CD14-positive monocyte (primary cell): ENCODE data around the gene PCCB. TPM values are rescaled to one million over a fixed set of nuclear protein-coding genes. Genes with fewer than 3 reads are reported as not detected.

Source experiments
- DNase-seq, 3 donors: peaks; one replicate each; pipeline ENCODE4 v3.0.0-alpha.2; 2011 to 2022
- H2AFZ ChIP-seq: 2 replicates; pipeline ENCODE4 v1.6.0; 2012; ENCODE audit warnings: mild to moderate bottlenecking, low read depth, low read length, inconsistent platforms; ENCODE audit not compliant: insufficient read depth, poor library complexity, severe bottlenecking
- H3K27ac ChIP-seq, 2 donors: 1 replicate in 1 of 2; 2 replicates in 1 of 2; pipeline ENCODE4 v1.5.1; 2012 to 2013; ENCODE audit warnings: low read length in 2 of 2, control low read depth in 1 of 2, inconsistent platforms in 1 of 2, low read depth in 1 of 2, mild to moderate bottlenecking in 1 of 2
- H3K27me3 ChIP-seq, 2 donors: one replicate each; pipeline versions ENCODE4 v1.6.0 to v1.6.1; 2011 to 2013; ENCODE audit warnings: low read length in 2 of 2; ENCODE audit not compliant: control insufficient read depth in 2 of 2, insufficient read depth in 2 of 2
- H3K36me3 ChIP-seq, 2 donors: replicated peaks in 1 of 2; 1 replicate in 1 of 2; 2 replicates in 1 of 2; pipeline versions ENCODE4 v1.5.1 to v1.6.1; 2012 to 2013; ENCODE audit warnings: low read length in 2 of 2, control low read depth in 1 of 2, inconsistent platforms in 1 of 2, mild to moderate bottlenecking in 1 of 2; ENCODE audit not compliant: insufficient read depth in 2 of 2, control insufficient read depth in 1 of 2
- H3K4me1 ChIP-seq, 2 donors: 1 replicate in 1 of 2; 2 replicates in 1 of 2; pipeline versions ENCODE4 v1.5.1 to v1.6.1; 2012 to 2013; ENCODE audit warnings: low read length in 2 of 2, control low read depth in 1 of 2, inconsistent platforms in 1 of 2, mild to moderate bottlenecking in 1 of 2, moderate library complexity in 1 of 2; ENCODE audit not compliant: insufficient read depth in 2 of 2, control insufficient read depth in 1 of 2
- H3K4me2 ChIP-seq: replicated peaks from 2 replicates; pipeline ENCODE3; 2012; ENCODE audit warnings: low read length, moderate library complexity, mild to moderate bottlenecking; ENCODE audit not compliant: poor library complexity, severe bottlenecking; ENCODE audit errors: extremely low read depth
- H3K4me3 ChIP-seq, 3 experiments: fragments of 200-600 bp in 1 of 3; sonication (generic) in 1 of 3; replicated peaks in 1 of 3; 1 replicate in 2 of 3; 2 replicates in 1 of 3; pipeline ENCODE4 v1.5.1; 2011 to 2013; ENCODE audit warnings: low read length in 3 of 3, mild to moderate bottlenecking in 3 of 3, control low read depth in 2 of 3, low read depth in 2 of 3, inconsistent platforms in 1 of 3, moderate library complexity in 1 of 3
- H3K79me2 ChIP-seq: 2 replicates; pipeline ENCODE4 v1.6.0; 2012; ENCODE audit warnings: mild to moderate bottlenecking, control low read depth, inconsistent platforms, low read length, moderate library complexity; ENCODE audit not compliant: insufficient read depth
- H3K9ac ChIP-seq: 2 replicates; pipeline ENCODE4 v1.6.0; 2017; ENCODE audit warnings: low read length, mild to moderate bottlenecking; ENCODE audit not compliant: insufficient read depth, poor library complexity, severe bottlenecking
- H3K9me3 ChIP-seq, 2 donors: replicated peaks in 1 of 2; 1 replicate in 1 of 2; 2 replicates in 1 of 2; pipeline versions ENCODE4 v1.5.1 to v1.6.1; 2012 to 2013; ENCODE audit warnings: low read length in 2 of 2, control low read depth in 1 of 2; ENCODE audit not compliant: control insufficient read depth in 1 of 2, insufficient read depth in 1 of 2
- H4K20me1 ChIP-seq: 2 replicates; pipeline ENCODE4 v1.6.0; 2012; ENCODE audit warnings: mild to moderate bottlenecking, low read length, control low read depth, moderate library complexity; ENCODE audit not compliant: insufficient read depth
- H3K27ac Mint-ChIP-seq, 7 donors: one replicate each; pipeline ENCODE4 v1.8.0; 2020; ENCODE audit warnings: mild to moderate bottlenecking in 7 of 7, mixed read lengths in 7 of 7, moderate library complexity in 6 of 7, inconsistent platforms in 2 of 7
- H3K27me3 Mint-ChIP-seq, 3 donors: one replicate each; pipeline ENCODE4 v1.8.0; 2021 to 2022; ENCODE audit warnings: low read depth in 3 of 3, mild to moderate bottlenecking in 3 of 3, mixed read lengths in 3 of 3, moderate library complexity in 3 of 3, inconsistent platforms in 1 of 3
- H3K36me3 Mint-ChIP-seq, 2 donors: one replicate each; pipeline ENCODE4 v1.8.0; 2020; ENCODE audit warnings: mixed read lengths in 2 of 2, inconsistent platforms in 1 of 2, mild to moderate bottlenecking in 1 of 2
- H3K4me1 Mint-ChIP-seq: one replicate; pipeline ENCODE4 v1.8.0; 2020; ENCODE audit warnings: mild to moderate bottlenecking, mixed read lengths
- H3K4me3 Mint-ChIP-seq, 2 donors: one replicate each; pipeline ENCODE4 v1.8.0; 2020; ENCODE audit warnings: mild to moderate bottlenecking in 2 of 2, mixed read lengths in 2 of 2, moderate library complexity in 1 of 2
- H3K9me3 Mint-ChIP-seq, 7 donors: one replicate each; pipeline ENCODE4 v1.8.0; 2020 to 2022; ENCODE audit warnings: mixed read lengths in 7 of 7, mild to moderate bottlenecking in 6 of 7, moderate library complexity in 6 of 7, inconsistent platforms in 2 of 7
- WGBS: methylation state at CpG from one replicate; pipeline ENCODE4 v1.1.5; 2013; ENCODE audit warnings: missing lambda C conversion rate; ENCODE audit not compliant: insufficient coverage; 5-methylcytosine and 5-hydroxymethylcytosine counted together
- intact Hi-C, 2 donors: fragments of 100-400 bp; cut with micrococcal nuclease; formaldehyde crosslinking; loops; one replicate each; pipeline versions ENCODE4 v1.15.0 to v1.15.1; 2023
- polyA plus RNA-seq, 3 donors: library from polyadenylated mRNA; depleted of rRNA in 1 of 3; unstranded in 2 of 3; stranded (reverse) in 1 of 3; fragments of 300-500 nt in 2 of 3; fragments of >200 nt in 1 of 3; fragmentation: Illumina TruSeq in 2 of 3; gene quantifications; 1 replicate in 2 of 3; 2 replicates in 1 of 3; pipeline ENCODE4 v1.2.3, GENCODE V29; 2012 to 2021
- TF ChIP-seq, protein P1 (sequence below): fragments of 200-600 bp; IDR thresholded peaks from one replicate; pipeline ENCODE4 v1.8.0; 2022; ENCODE audit warnings: antibody characterized with exemption, mild to moderate bottlenecking

The PCCB gene
- polyA plus RNA-seq, 3 donors, result 13.1 to 41.7 (median 31.6) TPM

GRCh38 chr3:136294176-136294575, 44.0 kb downstream of the PCCB start:
- Histone ChIP-seq H4K20me1 (no peaks in the 10 kb centered on the region), H3K9me3 (no peaks in the 10 kb centered on the region), H3K27ac (no peak overlapping the region), H3K4me1 (no peaks in the 10 kb centered on the region), H3K79me2 (no peaks in the 10 kb centered on the region), H3K9ac (no peak overlapping the region), H3K4me2 (no peak overlapping the region), H3K27me3 (no peaks in the 10 kb centered on the region), H3K36me3 (peaks cover 19 to 56% of the 10 kb centered on the region in 2 donors), H2AFZ (no peak overlapping the region), H3K4me3 (no peak overlapping the region)
- intact Hi-C loops, result no loop called here
- Mint-ChIP-seq H3K4me1 (no peaks in the 10 kb centered on the region), H3K36me3 (peaks cover 53 to 68% of the 10 kb centered on the region in 2 donors), H3K27ac (peak overlapping the region in 1 of 7 donors; percentile 25), H3K9me3 (peaks cover 0 to 2% (median 0%) of the 10 kb centered on the region in 7 donors), H3K27me3 (peaks cover 0 to 1% (median 0%) of the 10 kb centered on the region in 3 donors), H3K4me3 (no peak overlapping the region)
- TF ChIP-seq, protein P1, sequence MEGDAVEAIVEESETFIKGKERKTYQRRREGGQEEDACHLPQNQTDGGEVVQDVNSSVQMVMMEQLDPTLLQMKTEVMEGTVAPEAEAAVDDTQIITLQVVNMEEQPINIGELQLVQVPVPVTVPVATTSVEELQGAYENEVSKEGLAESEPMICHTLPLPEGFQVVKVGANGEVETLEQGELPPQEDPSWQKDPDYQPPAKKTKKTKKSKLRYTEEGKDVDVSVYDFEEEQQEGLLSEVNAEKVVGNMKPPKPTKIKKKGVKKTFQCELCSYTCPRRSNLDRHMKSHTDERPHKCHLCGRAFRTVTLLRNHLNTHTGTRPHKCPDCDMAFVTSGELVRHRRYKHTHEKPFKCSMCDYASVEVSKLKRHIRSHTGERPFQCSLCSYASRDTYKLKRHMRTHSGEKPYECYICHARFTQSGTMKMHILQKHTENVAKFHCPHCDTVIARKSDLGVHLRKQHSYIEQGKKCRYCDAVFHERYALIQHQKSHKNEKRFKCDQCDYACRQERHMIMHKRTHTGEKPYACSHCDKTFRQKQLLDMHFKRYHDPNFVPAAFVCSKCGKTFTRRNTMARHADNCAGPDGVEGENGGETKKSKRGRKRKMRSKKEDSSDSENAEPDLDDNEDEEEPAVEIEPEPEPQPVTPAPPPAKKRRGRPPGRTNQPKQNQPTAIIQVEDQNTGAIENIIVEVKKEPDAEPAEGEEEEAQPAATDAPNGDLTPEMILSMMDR, result no peak
- no CpG with 5 or more reads among the region's 1 CpG for WGBS
- DNase-seq, result no peak

DNA sequence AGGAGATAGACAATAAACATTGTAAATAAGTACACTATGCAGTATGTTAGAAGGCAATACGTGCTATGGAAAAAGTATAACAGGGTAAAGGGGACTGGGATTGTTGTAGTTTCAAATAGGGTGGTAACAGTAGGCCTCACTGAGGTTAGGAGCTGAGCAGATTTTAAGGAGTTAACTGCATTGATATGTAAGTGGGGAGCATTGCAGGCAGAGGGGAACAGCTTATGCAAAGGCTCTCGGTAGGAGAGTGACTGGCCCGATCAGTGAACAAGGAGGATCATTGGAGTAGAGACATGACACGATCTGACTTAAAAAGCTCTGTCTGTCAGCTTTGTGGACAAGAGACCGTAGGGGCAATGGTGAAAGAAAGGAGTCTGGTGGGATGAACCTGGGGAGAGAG, 46.8 kb downstream of the PCCB start:
- Histone ChIP-seq H3K4me1 (no peaks in the 10 kb centered on the region), H3K4me3 (no peak overlapping the region), H3K9ac (no peak overlapping the region), H4K20me1 (no peaks in the 10 kb centered on the region), H3K4me2 (no peak overlapping the region), H3K79me2 (no peaks in the 10 kb centered on the region), H2AFZ (no peak overlapping the region), H3K27ac (no peak overlapping the region), H3K27me3 (no peaks in the 10 kb centered on the region), H3K36me3 (peaks cover 39 to 84% of the 10 kb centered on the region in 2 donors), H3K9me3 (no peaks in the 10 kb centered on the region)
- peaks cover 57 to 61% of the 10 kb centered on the region in 2 donors for H3K36me3 Mint-ChIP-seq
- no peak overlapping the region for H3K4me3 Mint-ChIP-seq
- H3K9me3 Mint-ChIP-seq, result no peaks in the 10 kb centered on the region
- intact Hi-C loops, result no loop called here
- no peaks in the 10 kb centered on the region for H3K4me1 Mint-ChIP-seq
- WGBS, result 96% methylated on average over 4 of the region's 5 CpGs
- H3K27ac Mint-ChIP-seq, result no peak overlapping the region
- peaks cover 0 to 1% (median 0%) of the 10 kb centered on the region in 3 donors for H3K27me3 Mint-ChIP-seq
- TF ChIP-seq, protein P1, result no peak
- no peak for DNase-seq
